HepG2 (cell line): Measurements from ENCODE around the gene SSBP4. TPM values are rescaled to one million over a fixed set of nuclear protein-coding genes. Genes with fewer than 3 reads are reported as not detected.

Experiments
- CAMTA2 ChIP-seq: sonication (generic); formaldehyde crosslinking; IDR thresholded peaks from 2 replicates; pipeline ENCODE4 v1.4.0; 2020; ENCODE audit warnings: mild to moderate bottlenecking, missing genetic modification reagents, borderline replicate concordance
- EHMT2 ChIP-seq: fragments of 200-600 bp; sonication (generic); IDR thresholded peaks from 2 replicates; pipeline ENCODE4 v1.7.0; 2017; ENCODE audit warnings: antibody characterized with exemption, low read depth, low read length, borderline replicate concordance
- ERF ChIP-seq: IDR thresholded peaks from 2 replicates; pipeline ENCODE4 v1.6.1; 2018; ENCODE audit warnings: missing biosample characterization, missing genetic modification reagents
- FOXK1 ChIP-seq: sonication (generic); formaldehyde crosslinking; IDR thresholded peaks from 2 replicates; pipeline ENCODE4 v1.4.0; 2020; ENCODE audit warnings: low read depth, missing genetic modification reagents, borderline replicate concordance
- GABPA ChIP-seq, 2 experiments: IDR thresholded peaks; 2 replicates each; pipeline ENCODE4 v1.6.1; 2011 to 2016; ENCODE audit warnings: low read depth in 2 of 2, low read length in 1 of 2, missing biosample characterization in 1 of 2, missing genetic modification characterization in 1 of 2
- HOXA3 ChIP-seq: sonication (generic); formaldehyde crosslinking; IDR thresholded peaks from 2 replicates; pipeline ENCODE4 v1.5.0; 2020; ENCODE audit warnings: missing genetic modification reagents
- KDM2A ChIP-seq: sonication (generic); formaldehyde crosslinking; IDR thresholded peaks from 2 replicates; pipeline ENCODE4 v1.4.0; 2020; ENCODE audit warnings: low read depth, missing genetic modification reagents, borderline replicate concordance
- MTF1 ChIP-seq: sonication (generic); formaldehyde crosslinking; IDR thresholded peaks from 2 replicates; pipeline ENCODE4 v1.5.0; 2020; ENCODE audit warnings: missing genetic modification reagents
- MYC ChIP-seq: sonication (generic); formaldehyde crosslinking; IDR thresholded peaks from 2 replicates; pipeline ENCODE4 v1.9.0; 2021; ENCODE audit warnings: missing genetic modification reagents, borderline replicate concordance
- NFKB2 ChIP-seq: sonication (generic); formaldehyde crosslinking; IDR thresholded peaks from 2 replicates; pipeline ENCODE4 v1.4.0; 2020; ENCODE audit warnings: missing genetic modification reagents, borderline replicate concordance
- NRL ChIP-seq: sonication (generic); formaldehyde crosslinking; IDR thresholded peaks from 2 replicates; pipeline ENCODE4 v1.5.0; 2020; ENCODE audit warnings: missing genetic modification reagents, mild to moderate bottlenecking, moderate library complexity, borderline replicate concordance
- RORA ChIP-seq: sonication (generic); formaldehyde crosslinking; IDR thresholded peaks from 2 replicates; pipeline ENCODE4 v1.5.0; 2020; ENCODE audit warnings: mild to moderate bottlenecking, missing genetic modification reagents, moderate library complexity
- ZBTB3 ChIP-seq: sonication (generic); formaldehyde crosslinking; IDR thresholded peaks from 2 replicates; pipeline ENCODE4 v1.4.0; 2020; ENCODE audit warnings: low read depth, mild to moderate bottlenecking, moderate library complexity, missing genetic modification reagents, borderline replicate concordance
- ZBTB7A ChIP-seq: sonication (generic); formaldehyde crosslinking; IDR thresholded peaks from 2 replicates; pipeline ENCODE4 v1.8.0; 2022; ENCODE audit warnings: mild to moderate bottlenecking, missing genetic modification reagents
- ZNF296 ChIP-seq: sonication (generic); formaldehyde crosslinking; conservative IDR thresholded peaks from 2 replicates; pipeline ENCODE4 v1.5.0; 2020; ENCODE audit warnings: mild to moderate bottlenecking, missing genetic modification reagents
- ZNF772 ChIP-seq: sonication (generic); formaldehyde crosslinking; IDR thresholded peaks from 2 replicates; pipeline ENCODE4 v1.5.0; 2020; ENCODE audit warnings: mild to moderate bottlenecking, missing genetic modification reagents
- ZNF782 ChIP-seq: sonication (generic); formaldehyde crosslinking; IDR thresholded peaks from 2 replicates; pipeline ENCODE4 v1.4.0; 2020; ENCODE audit warnings: missing genetic modification reagents, mild to moderate bottlenecking, borderline replicate concordance
- polyA plus RNA-seq, 8 experiments: library from polyadenylated mRNA; depleted of rRNA in 3 of 8; stranded (reverse) in 7 of 8; unstranded in 1 of 8; fragments of >200 nt; fragmentation: Illumina TruSeq in 4 of 8; extraction: Trizol in 4 of 8; gene quantifications; 2 replicates each; pipeline versions ENCODE4 v1.2.1 to v1.2.3, GENCODE V29; 2011 to 2016; ENCODE audit warnings: low read depth in 4 of 8, missing spikeins in 1 of 8, mixed read lengths in 1 of 8; ENCODE audit not compliant: insufficient read depth in 1 of 8
- total RNA-seq, 5 experiments: library from RNA; depleted of rRNA; stranded (reverse); fragments of >200 nt; fragmentation: Illumina TruSeq; extraction: Trizol; gene quantifications; 2 replicates each; pipeline ENCODE4 v1.2.3, GENCODE V29; 2016; ENCODE audit warnings: low read depth in 1 of 5
- TF ChIP-seq, protein P1 (sequence below): sonication (generic); formaldehyde crosslinking; IDR thresholded peaks from 2 replicates; pipeline ENCODE4 v1.8.0; 2022; ENCODE audit warnings: mild to moderate bottlenecking, missing genetic modification reagents, moderate library complexity
- TF ChIP-seq, protein P2 (sequence below): sonication (generic); formaldehyde crosslinking; IDR thresholded peaks from 2 replicates; pipeline ENCODE4 v1.8.0; 2022; ENCODE audit warnings: mild to moderate bottlenecking, missing genetic modification reagents
- TF ChIP-seq, protein P3 (sequence below): fragments of 450-650 bp; IDR thresholded peaks from 2 replicates; pipeline ENCODE4 v1.6.1; 2017
- TF ChIP-seq, protein P4 (sequence below): sonication (generic); formaldehyde crosslinking; IDR thresholded peaks from 2 replicates; pipeline ENCODE4 v1.8.0; 2022; ENCODE audit warnings: missing genetic modification reagents, mild to moderate bottlenecking, moderate library complexity, borderline replicate concordance

Gene SSBP4
- total and polyA plus RNA-seq, 2 of the 13 experiments (the other 11 are each of a cell fraction or from before 2014, with no cell fraction given): 20.8 to 39.5 TPM

DNA sequence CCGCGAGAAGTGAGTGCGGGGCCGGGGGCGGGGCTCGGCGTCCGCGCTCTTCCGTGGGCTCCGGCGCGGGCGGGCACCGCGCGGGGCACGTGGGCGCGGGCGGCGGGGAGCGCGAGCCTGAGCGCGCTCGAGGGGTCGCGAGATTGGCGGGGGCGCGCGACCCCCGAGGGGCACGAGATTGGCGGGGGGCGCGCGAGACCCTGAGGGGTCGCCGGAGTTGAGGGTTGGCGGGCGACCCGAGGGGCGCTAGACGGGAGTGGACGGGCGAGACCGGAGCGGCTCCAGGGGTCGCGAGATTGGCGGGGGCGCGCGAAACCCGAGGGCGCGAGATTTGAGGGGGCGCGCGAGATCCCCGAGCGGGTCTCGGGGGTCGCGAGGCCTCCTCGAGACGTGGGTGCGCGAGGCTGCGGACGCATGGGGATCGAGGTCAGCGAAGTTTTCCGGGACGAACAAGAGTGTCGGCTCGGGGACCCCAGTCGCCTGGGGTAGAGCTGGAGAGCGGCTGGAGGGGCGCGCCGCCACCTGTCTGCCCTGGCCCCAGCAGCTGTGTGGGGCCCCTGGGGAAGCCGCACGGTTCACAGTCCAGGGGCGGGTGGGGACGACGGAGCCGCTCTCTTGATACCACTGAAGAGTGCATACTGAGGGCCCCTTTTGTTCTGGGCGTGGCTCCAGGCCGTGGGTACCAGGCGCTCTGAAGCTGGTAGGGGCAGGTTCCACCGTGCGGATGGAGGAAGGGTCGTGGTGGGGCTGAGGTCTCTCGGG is 682 bp downstream of the SSBP4 start (continued):
- TF ChIP-seq, protein P1, sequence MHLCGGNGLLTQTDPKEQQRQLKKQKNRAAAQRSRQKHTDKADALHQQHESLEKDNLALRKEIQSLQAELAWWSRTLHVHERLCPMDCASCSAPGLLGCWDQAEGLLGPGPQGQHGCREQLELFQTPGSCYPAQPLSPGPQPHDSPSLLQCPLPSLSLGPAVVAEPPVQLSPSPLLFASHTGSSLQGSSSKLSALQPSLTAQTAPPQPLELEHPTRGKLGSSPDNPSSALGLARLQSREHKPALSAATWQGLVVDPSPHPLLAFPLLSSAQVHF (CRISPR knock-in tag): peak; percentile 43; the same call in 1 of the 2 replicates
- TF ChIP-seq EHMT2: no peak
- TF ChIP-seq NFKB2 (CRISPR knock-in tag): peak; percentile 18; the same call in 1 of the 2 replicates
- TF ChIP-seq ZBTB3 (CRISPR knock-in tag): no peak
- TF ChIP-seq FOXK1 (CRISPR knock-in tag): no peak
- TF ChIP-seq, protein P2, sequence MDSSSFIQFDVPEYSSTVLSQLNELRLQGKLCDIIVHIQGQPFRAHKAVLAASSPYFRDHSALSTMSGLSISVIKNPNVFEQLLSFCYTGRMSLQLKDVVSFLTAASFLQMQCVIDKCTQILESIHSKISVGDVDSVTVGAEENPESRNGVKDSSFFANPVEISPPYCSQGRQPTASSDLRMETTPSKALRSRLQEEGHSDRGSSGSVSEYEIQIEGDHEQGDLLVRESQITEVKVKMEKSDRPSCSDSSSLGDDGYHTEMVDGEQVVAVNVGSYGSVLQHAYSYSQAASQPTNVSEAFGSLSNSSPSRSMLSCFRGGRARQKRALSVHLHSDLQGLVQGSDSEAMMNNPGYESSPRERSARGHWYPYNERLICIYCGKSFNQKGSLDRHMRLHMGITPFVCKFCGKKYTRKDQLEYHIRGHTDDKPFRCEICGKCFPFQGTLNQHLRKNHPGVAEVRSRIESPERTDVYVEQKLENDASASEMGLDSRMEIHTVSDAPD (CRISPR knock-in tag): no peak
- no peak for TF ChIP-seq RORA (CRISPR knock-in tag)
- peak; percentile 44; the same call in 1 of the 2 replicates for TF ChIP-seq KDM2A (CRISPR knock-in tag)
- peak; percentile 64; the same call in 1 of the 2 replicates for TF ChIP-seq NRL (CRISPR knock-in tag)
- TF ChIP-seq MYC (CRISPR knock-in tag): peak; percentile 28; the same call in 1 of the 2 replicates
- peak; percentile 58 for TF ChIP-seq HOXA3 (CRISPR knock-in tag)
- no peak for TF ChIP-seq ZNF782 (CRISPR knock-in tag)
- peak; percentile 88 for TF ChIP-seq ZNF772 (CRISPR knock-in tag)
- TF ChIP-seq, protein P3, sequence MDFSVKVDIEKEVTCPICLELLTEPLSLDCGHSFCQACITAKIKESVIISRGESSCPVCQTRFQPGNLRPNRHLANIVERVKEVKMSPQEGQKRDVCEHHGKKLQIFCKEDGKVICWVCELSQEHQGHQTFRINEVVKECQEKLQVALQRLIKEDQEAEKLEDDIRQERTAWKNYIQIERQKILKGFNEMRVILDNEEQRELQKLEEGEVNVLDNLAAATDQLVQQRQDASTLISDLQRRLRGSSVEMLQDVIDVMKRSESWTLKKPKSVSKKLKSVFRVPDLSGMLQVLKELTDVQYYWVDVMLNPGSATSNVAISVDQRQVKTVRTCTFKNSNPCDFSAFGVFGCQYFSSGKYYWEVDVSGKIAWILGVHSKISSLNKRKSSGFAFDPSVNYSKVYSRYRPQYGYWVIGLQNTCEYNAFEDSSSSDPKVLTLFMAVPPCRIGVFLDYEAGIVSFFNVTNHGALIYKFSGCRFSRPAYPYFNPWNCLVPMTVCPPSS: no peak
- TF ChIP-seq, protein P4, sequence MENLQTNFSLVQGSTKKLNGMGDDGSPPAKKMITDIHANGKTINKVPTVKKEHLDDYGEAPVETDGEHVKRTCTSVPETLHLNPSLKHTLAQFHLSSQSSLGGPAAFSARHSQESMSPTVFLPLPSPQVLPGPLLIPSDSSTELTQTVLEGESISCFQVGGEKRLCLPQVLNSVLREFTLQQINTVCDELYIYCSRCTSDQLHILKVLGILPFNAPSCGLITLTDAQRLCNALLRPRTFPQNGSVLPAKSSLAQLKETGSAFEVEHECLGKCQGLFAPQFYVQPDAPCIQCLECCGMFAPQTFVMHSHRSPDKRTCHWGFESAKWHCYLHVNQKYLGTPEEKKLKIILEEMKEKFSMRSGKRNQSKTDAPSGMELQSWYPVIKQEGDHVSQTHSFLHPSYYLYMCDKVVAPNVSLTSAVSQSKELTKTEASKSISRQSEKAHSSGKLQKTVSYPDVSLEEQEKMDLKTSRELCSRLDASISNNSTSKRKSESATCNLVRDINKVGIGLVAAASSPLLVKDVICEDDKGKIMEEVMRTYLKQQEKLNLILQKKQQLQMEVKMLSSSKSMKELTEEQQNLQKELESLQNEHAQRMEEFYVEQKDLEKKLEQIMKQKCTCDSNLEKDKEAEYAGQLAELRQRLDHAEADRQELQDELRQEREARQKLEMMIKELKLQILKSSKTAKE (CRISPR knock-in tag): no peak
- no peak for TF ChIP-seq GABPA (IDR thresholded peaks at IDR 0.05; ENCODE audit: low read depth, low read length)
- TF ChIP-seq GABPA (CRISPR knock-in tag; IDR thresholded peaks at IDR 0.05; ENCODE audit: low read depth): no peak
- peak; percentile 73; the same call in 1 of the 2 replicates for TF ChIP-seq CAMTA2 (CRISPR knock-in tag)
- TF ChIP-seq ZNF296 (CRISPR knock-in tag): no peak
- TF ChIP-seq ZBTB7A (CRISPR knock-in tag): peak; percentile 16; the same call in 1 of the 2 replicates
- 0 out of 2 replicates have a peak, but pooled peaks have one; percentile 34 for TF ChIP-seq ERF (CRISPR knock-in tag)
- no peak for TF ChIP-seq MTF1 (CRISPR knock-in tag)
